GM12801 (cell line): ENCODE measurements around the gene MYH15.

ENCODE experiments used
- CTCF ChIP-seq: IDR thresholded peaks from one replicate; pipeline ENCODE4 v1.5.1; 2011; ENCODE audit warnings: control low read depth; ENCODE audit not compliant: insufficient read length; ENCODE audit errors: extremely low read depth

Gene MYH15

GRCh38 chr3:108377384-108377783, 133.0 kb downstream of the MYH15 start:
- TF ChIP-seq CTCF: no peak

- TF ChIP-seq CTCF: no peak
These were observed 134.4 kb downstream of the MYH15 start for GRCh38 chr3:108376026-108376425.

- TF ChIP-seq CTCF: no peak
These were observed 151.4 kb downstream of the MYH15 start for GRCh38 chr3:108359011-108359410.

- no peak for TF ChIP-seq CTCF
These were observed 153.4 kb downstream of the MYH15 start for GRCh38 chr3:108357042-108357441.

GRCh38 chr3:108354562-108354961, 155.8 kb downstream of the MYH15 start:
- no peak for TF ChIP-seq CTCF

GRCh38 chr3:108352176-108352575, 158.2 kb downstream of the MYH15 start:
- TF ChIP-seq CTCF: no peak

GRCh38 chr3:108346301-108347227, 163.8 kb downstream of the MYH15 start:
- no peak for TF ChIP-seq CTCF
